Tibial nerve (tissue), 3 donors: ENCODE data around the gene ENG.

Source experiments
- CTCF ChIP-seq, 5 experiments: fragments of 200-600 bp in 3 of 5; fragments of 450-650 bp in 2 of 5; sonication (generic) in 3 of 5; IDR thresholded peaks; one replicate each; pipeline ENCODE4 v1.5.1; 2016 to 2019; ENCODE audit warnings: antibody characterized with exemption in 5 of 5, mild to moderate bottlenecking in 3 of 5, moderate library complexity in 2 of 5
- POLR2A ChIP-seq, 2 donors: fragments of 450-650 bp; IDR thresholded peaks; one replicate each; pipeline ENCODE4 v1.6.1; 2017; ENCODE audit warnings: antibody characterized with exemption in 2 of 2, mild to moderate bottlenecking in 2 of 2, moderate library complexity in 2 of 2

DNA sequence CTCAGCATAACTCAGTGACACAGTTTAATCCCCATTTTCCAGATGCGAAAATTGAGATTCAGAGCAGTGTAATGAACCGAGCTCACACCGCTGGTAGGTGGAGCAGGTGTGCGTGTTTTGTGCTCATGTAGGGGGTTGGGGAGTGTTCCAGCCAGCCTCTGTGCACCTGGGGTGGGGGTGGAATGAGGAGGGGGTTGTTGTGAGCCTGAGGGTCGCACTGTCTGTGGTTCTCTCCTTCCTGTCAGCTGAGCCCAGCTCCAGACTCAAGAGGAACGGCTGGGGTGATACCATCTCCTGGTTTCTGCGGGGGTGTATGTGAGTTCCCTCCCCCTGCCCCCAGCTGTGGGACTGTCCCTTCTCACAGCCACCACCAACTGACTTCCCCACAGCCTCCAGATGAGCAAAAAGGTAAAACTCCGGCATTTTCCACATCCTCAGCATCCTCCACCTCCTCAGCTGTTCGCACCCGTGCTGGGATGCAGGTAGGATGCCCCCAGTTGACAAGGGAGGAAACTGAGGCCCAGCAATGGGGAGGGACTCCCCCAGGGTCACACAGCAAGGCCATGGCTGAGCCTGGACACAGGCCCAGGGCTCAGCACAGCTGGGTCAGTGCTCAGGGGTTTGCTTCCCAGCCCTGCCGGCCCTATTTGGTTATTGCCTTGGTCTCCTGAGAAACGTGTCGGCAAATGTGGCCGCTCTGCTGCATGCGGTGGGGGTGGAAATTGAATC, 78.1 kb downstream of the ENG start:
- TF ChIP-seq CTCF (IDR thresholded peaks at IDR 0.05) (no peak), POLR2A (IDR thresholded peaks at IDR 0.05) (no peak)
